Measurements from ENCODE around the gene HSD17B14. TPM values are rescaled to one million over a fixed set of nuclear protein-coding genes. Genes with fewer than 3 reads are reported as not detected.
"Not testable (repeated sequence)": the region's sequence is repeated elsewhere in the genome, so short reads cannot be mapped to it uniquely, and the experiment has no call there.

HSD17B14 gene
- total RNA-seq, 2 donors from 2014 or later = 5.6 to 6.6 TPM

- intact Hi-C loops (cut with DNase I) = loop anchor here in 1 of 2 donors (5.0 kb wide), 1 partner anchor 97 kb away; the partner anchor contains the start of gene FTL
Observed at GRCh38 chr19:48870048-48870447, 33.8 kb upstream of the HSD17B14 start.

GRCh38 chr19:48868114-48868886, 32.0 kb upstream of the HSD17B14 start, which contains the start of gene PLEKHA4:
Gene PLEKHA4, minus strand, starts transcription at chr19:48868617. Its CDS starts 997 bp downstream, at chr19:48867620.
- intact Hi-C loops (cut with DNase I) = no loop called here
- DNase-seq (ENCODE audit: low spot score) = peak; percentile 94

More at GRCh38 chr19:48870048-48870447, 33.8 kb upstream of the HSD17B14 start:
- DNase-seq (ENCODE audit: low spot score) = no peak

GRCh38 chr19:48867746-48868113, 31.4 kb upstream of the HSD17B14 start:
- DNase-seq (ENCODE audit: low spot score) = no peak
- intact Hi-C loops (cut with DNase I) = no loop called here

GRCh38 chr19:48867123-48867745, 30.9 kb upstream of the HSD17B14 start:
- no peak for DNase-seq (ENCODE audit: low spot score)
- intact Hi-C loops (cut with DNase I) = no loop called here

GRCh38 chr19:48866692-48867091, 30.4 kb upstream of the HSD17B14 start:
- DNase-seq (ENCODE audit: low spot score) = no peak
- intact Hi-C loops (cut with DNase I) = no loop called here

- intact Hi-C loops (cut with DNase I) = no loop called here
- DNase-seq (ENCODE audit: low spot score) = no peak
Observed at GRCh38 chr19:48862827-48863226, 26.5 kb upstream of the HSD17B14 start.

- intact Hi-C loops (cut with DNase I) = no loop called here
- DNase-seq (ENCODE audit: low spot score) = no peak
Observed at GRCh38 chr19:48861313-48861712, 25.0 kb upstream of the HSD17B14 start.

- no peak for DNase-seq (ENCODE audit: low spot score)
- intact Hi-C loops (cut with DNase I) = no loop called here
Observed at GRCh38 chr19:48859711-48860572, 23.7 kb upstream of the HSD17B14 start.

- no peak for DNase-seq (ENCODE audit: low spot score)
- intact Hi-C loops (cut with DNase I) = no loop called here
Observed at GRCh38 chr19:48858984-48859710, 22.9 kb upstream of the HSD17B14 start.

GRCh38 chr19:48856921-48857320, 20.6 kb upstream of the HSD17B14 start:
- intact Hi-C loops (cut with DNase I) = no loop called here
- DNase-seq (ENCODE audit: low spot score) = no peak

GRCh38 chr19:48854103-48854502, 17.8 kb upstream of the HSD17B14 start:
- intact Hi-C loops (cut with DNase I) = no loop called here
- no peak for DNase-seq (ENCODE audit: low spot score)

- no peak for DNase-seq (ENCODE audit: low spot score)
- intact Hi-C loops (cut with DNase I) = no loop called here
Observed at GRCh38 chr19:48853483-48853882, 17.2 kb upstream of the HSD17B14 start.

GRCh38 chr19:48852292-48852691, 16.0 kb upstream of the HSD17B14 start:
- intact Hi-C loops (cut with DNase I) = no loop called here
- DNase-seq (ENCODE audit: low spot score) = no peak

GRCh38 chr19:48846659-48847058, 10.4 kb upstream of the HSD17B14 start:
- intact Hi-C loops (cut with DNase I) = loop anchor here in 1 of 2 donors (2.0 kb wide), 1 partner anchor 64 kb away; no protein-coding TSS in a partner anchor
- not testable (repeated sequence) for DNase-seq (ENCODE audit: low spot score)

GRCh38 chr19:48845384-48845783, 9.1 kb upstream of the HSD17B14 start:
- intact Hi-C loops (cut with DNase I) = no loop called here
- DNase-seq (ENCODE audit: low spot score) = no peak

- intact Hi-C loops (cut with DNase I) = no loop called here
- no peak for DNase-seq (ENCODE audit: low spot score)
Observed at GRCh38 chr19:48844472-48844871, 8.2 kb upstream of the HSD17B14 start.

GRCh38 chr19:48842789-48843162, 6.5 kb upstream of the HSD17B14 start:
- DNase-seq (ENCODE audit: low spot score) = no peak
- intact Hi-C loops (cut with DNase I) = loop anchor here in 1 of 2 donors (2.0 kb wide), 1 partner anchor 48 kb away; no protein-coding TSS in a partner anchor

GRCh38 chr19:48841571-48841970, 5.3 kb upstream of the HSD17B14 start:
- no peak for DNase-seq (ENCODE audit: low spot score)
- intact Hi-C loops (cut with DNase I) = no loop called here

- no peak for DNase-seq (ENCODE audit: low spot score)
- intact Hi-C loops (cut with DNase I) = no loop called here
Observed at GRCh38 chr19:48841047-48841446, 4.8 kb upstream of the HSD17B14 start.

Measured in posterior vena cava (tissue), 2 donors.